Liver (tissue), 9 donors: ENCODE results near the gene SIPA1L3. TPM values are rescaled to one million over a fixed set of nuclear protein-coding genes. Genes with fewer than 3 reads are reported as not detected.

Experiments
- DNase-seq: peaks from one replicate; pipeline ENCODE4 v3.0.0-alpha.2; 2017; ENCODE audit warnings: low spot score
- H3K27ac ChIP-seq, 2 donors: one replicate each; pipeline ENCODE4 v1.7.0; 2013; ENCODE audit warnings: inconsistent platforms in 2 of 2, low read length in 2 of 2, control low read depth in 1 of 2, low read depth in 1 of 2, mild to moderate bottlenecking in 1 of 2
- H3K27me3 ChIP-seq, 4 donors: one replicate each; pipeline versions ENCODE4 v1.6.1 to v1.7.0; 2013; ENCODE audit warnings: low read length in 3 of 4, inconsistent platforms in 1 of 4, mild to moderate bottlenecking in 1 of 4, moderate library complexity in 1 of 4; ENCODE audit not compliant: control insufficient read depth in 4 of 4, insufficient read depth in 4 of 4
- H3K36me3 ChIP-seq, 4 donors: one replicate each; pipeline versions ENCODE4 v1.6.1 to v1.7.0; 2013; ENCODE audit warnings: low read length in 3 of 4, mild to moderate bottlenecking in 3 of 4, low read depth in 1 of 4, moderate library complexity in 1 of 4; ENCODE audit not compliant: control insufficient read depth in 4 of 4, insufficient read depth in 3 of 4
- H3K4me1 ChIP-seq, 4 donors: one replicate each; pipeline versions ENCODE4 v1.6.1 to v1.7.0; 2013; ENCODE audit warnings: low read length in 3 of 4, mild to moderate bottlenecking in 3 of 4, moderate library complexity in 1 of 4; ENCODE audit not compliant: control insufficient read depth in 4 of 4, insufficient read depth in 4 of 4
- H3K4me3 ChIP-seq, 3 donors: one replicate each; pipeline versions ENCODE4 v1.6.1 to v1.7.0; 2013; ENCODE audit warnings: low read length in 3 of 3, control low read depth in 1 of 3, low read depth in 1 of 3, mild to moderate bottlenecking in 1 of 3
- H3K9ac ChIP-seq, 2 donors: one replicate each; pipeline ENCODE4 v1.7.0; 2013; ENCODE audit warnings: low read length in 2 of 2, mild to moderate bottlenecking in 2 of 2, moderate library complexity in 2 of 2, control low read depth in 1 of 2, low read depth in 1 of 2
- H3K9me3 ChIP-seq, 4 donors: one replicate each; pipeline versions ENCODE4 v1.6.1 to v1.7.0; 2013; ENCODE audit warnings: low read length in 3 of 4; ENCODE audit not compliant: control insufficient read depth in 4 of 4
- EGR1 ChIP-seq, 2 donors: IDR thresholded peaks; 2 replicates each; pipeline ENCODE4 v1.6.1; 2016 to 2018; ENCODE audit warnings: antibody characterized with exemption in 2 of 2, low read depth in 2 of 2
- FOXA1 ChIP-seq: IDR thresholded peaks from 2 replicates; pipeline ENCODE4 v1.6.1; 2016; ENCODE audit warnings: antibody characterized with exemption
- FOXA2 ChIP-seq: IDR thresholded peaks from 2 replicates; pipeline ENCODE4 v1.6.1; 2016; ENCODE audit warnings: antibody characterized with exemption
- GABPA ChIP-seq, 2 donors: IDR thresholded peaks in 1 of 2; conservative IDR thresholded peaks in 1 of 2; 2 replicates each; pipeline ENCODE4 v1.6.1; 2016; ENCODE audit warnings: antibody characterized with exemption in 2 of 2, mild to moderate bottlenecking in 1 of 2, moderate library complexity in 1 of 2
- HNF4G ChIP-seq: IDR thresholded peaks from 2 replicates; pipeline ENCODE4 v1.6.1; 2016; ENCODE audit warnings: antibody characterized with exemption
- JUND ChIP-seq, 2 donors: IDR thresholded peaks; 2 replicates each; pipeline ENCODE4 v1.6.1; 2016; ENCODE audit warnings: antibody characterized with exemption in 2 of 2
- NR2F2 ChIP-seq: IDR thresholded peaks from 2 replicates; pipeline ENCODE4 v1.6.1; 2016; ENCODE audit warnings: antibody characterized with exemption
- RAD21 ChIP-seq, 2 donors: IDR thresholded peaks; 2 replicates each; pipeline ENCODE4 v1.6.1; 2016; ENCODE audit warnings: antibody characterized with exemption in 2 of 2, mild to moderate bottlenecking in 2 of 2
- RXRA ChIP-seq, 2 donors: IDR thresholded peaks; 2 replicates each; pipeline ENCODE4 v1.6.1; 2017 to 2018; ENCODE audit warnings: antibody characterized with exemption in 2 of 2, mild to moderate bottlenecking in 1 of 2
- SP1 ChIP-seq: IDR thresholded peaks from 2 replicates; pipeline ENCODE4 v1.6.1; 2018; ENCODE audit warnings: antibody characterized with exemption, mild to moderate bottlenecking
- TAF1 ChIP-seq: conservative IDR thresholded peaks from 2 replicates; pipeline ENCODE4 v1.6.1; 2016; ENCODE audit warnings: antibody characterized with exemption, mild to moderate bottlenecking
- WGBS: extraction: QIAGEN DNeasy Blood & Tissue Kit; methylation state at CpG from one replicate; pipeline ENCODE4 v1.1.7; 2013; 5-methylcytosine and 5-hydroxymethylcytosine counted together
- polyA plus RNA-seq, 2 donors: library from polyadenylated mRNA; stranded (reverse) in 1 of 2; unstranded in 1 of 2; fragments of 200-250 nt in 1 of 2; fragments of >200 nt in 1 of 2; fragmentation: Nextera tagmentation in 1 of 2; extraction: Ambion mirVana in 1 of 2; gene quantifications; one replicate each; pipeline versions ENCODE4 v1.2.1 to v1.2.3, GENCODE V29; 2013 to 2015
- total RNA-seq, 2 donors: library from RNA; depleted of rRNA; stranded (reverse); fragments of >200 nt; gene quantifications; one replicate each; pipeline ENCODE4 v1.2.3, GENCODE V29; 2014
- TF ChIP-seq, protein P1 (sequence below): fragments of 150-350 bp; IDR thresholded peaks from 2 replicates; pipeline ENCODE4 v1.5.1; 2017; ENCODE audit warnings: improper control_type of control experiment, low read depth, low read length; ENCODE audit not compliant: missing input control
- TF ChIP-seq, protein P2 (sequence below): IDR thresholded peaks from 2 replicates; pipeline ENCODE4 v1.6.1; 2016; ENCODE audit warnings: antibody characterized with exemption, mild to moderate bottlenecking
- TF ChIP-seq, protein P3 (sequence below): IDR thresholded peaks from 2 replicates; pipeline ENCODE4 v1.6.1; 2016; ENCODE audit warnings: antibody characterized with exemption
- donor health status: healthy.
- donor health status: healthy.
- donor health status: healthy.
- donor health status: healthy.
- donor health status: healthy.

SIPA1L3 gene
- total and polyA plus RNA-seq, 4 donors = 2.4 to 10.0 (median 4.4) TPM

DNA sequence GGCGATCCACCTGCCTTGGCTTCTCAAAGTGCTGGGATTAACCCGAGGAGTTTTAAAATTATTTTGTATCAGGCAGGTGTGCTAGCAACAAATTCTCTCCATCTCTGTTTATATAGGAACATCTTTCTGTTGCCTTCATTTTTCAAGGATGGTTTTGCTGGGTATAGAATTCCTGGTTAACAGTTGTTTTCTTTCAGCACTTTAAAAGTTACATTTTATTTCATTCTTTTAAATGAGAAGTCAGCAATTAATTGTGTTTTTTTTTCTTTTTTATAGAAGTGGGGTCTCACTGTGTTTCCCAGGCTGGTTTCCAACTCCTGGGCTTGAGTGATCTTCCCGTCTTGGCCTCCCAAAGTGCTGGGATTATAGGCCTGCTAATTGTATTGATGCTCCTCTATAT lies 273.1 kb downstream of the SIPA1L3 start (continued):
- TF ChIP-seq, protein P1, sequence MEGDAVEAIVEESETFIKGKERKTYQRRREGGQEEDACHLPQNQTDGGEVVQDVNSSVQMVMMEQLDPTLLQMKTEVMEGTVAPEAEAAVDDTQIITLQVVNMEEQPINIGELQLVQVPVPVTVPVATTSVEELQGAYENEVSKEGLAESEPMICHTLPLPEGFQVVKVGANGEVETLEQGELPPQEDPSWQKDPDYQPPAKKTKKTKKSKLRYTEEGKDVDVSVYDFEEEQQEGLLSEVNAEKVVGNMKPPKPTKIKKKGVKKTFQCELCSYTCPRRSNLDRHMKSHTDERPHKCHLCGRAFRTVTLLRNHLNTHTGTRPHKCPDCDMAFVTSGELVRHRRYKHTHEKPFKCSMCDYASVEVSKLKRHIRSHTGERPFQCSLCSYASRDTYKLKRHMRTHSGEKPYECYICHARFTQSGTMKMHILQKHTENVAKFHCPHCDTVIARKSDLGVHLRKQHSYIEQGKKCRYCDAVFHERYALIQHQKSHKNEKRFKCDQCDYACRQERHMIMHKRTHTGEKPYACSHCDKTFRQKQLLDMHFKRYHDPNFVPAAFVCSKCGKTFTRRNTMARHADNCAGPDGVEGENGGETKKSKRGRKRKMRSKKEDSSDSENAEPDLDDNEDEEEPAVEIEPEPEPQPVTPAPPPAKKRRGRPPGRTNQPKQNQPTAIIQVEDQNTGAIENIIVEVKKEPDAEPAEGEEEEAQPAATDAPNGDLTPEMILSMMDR = no peak
- TF ChIP-seq NR2F2 (no peak), FOXA1 (no peak), HNF4G (no peak), GABPA (IDR thresholded peaks at IDR 0.05 in 1 of 2, conservative IDR thresholded peaks at IDR 0.05 in 1 of 2) (no peak), EGR1 (IDR thresholded peaks at IDR 0.05; ENCODE audit: low read depth in 2 of 2) (no peak)

DNA sequence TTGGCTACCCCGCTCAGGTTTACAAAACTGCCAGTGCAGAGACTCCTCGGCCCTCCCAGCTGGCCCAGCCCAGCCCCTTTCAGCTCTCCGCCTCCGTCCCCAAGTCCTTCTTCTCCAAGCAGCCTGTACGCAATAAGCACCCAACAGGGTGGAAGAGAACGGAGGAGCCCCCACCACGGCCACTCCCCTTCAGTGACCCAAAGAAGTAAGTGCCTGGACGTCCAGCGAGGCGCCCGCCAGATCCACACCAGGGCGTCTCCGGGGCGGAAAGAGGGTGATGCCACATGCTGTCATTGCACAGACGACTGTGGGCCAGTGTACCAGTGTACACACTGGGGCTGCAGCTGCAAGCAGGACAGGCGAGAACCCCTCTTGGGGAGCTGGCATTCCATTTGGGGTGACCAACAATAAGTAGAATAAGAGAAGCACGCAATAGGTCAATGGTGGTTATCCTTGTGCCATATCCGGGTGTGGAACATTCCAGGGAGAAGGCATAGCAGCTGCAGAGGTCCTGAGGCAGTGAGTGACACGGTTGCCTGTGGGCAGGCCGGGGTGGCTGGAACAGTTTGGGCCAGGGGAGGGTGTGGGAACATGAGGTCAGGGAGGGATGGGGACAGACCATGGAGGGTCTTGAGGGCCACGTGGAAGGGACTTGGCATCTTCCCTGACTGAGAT lies 275.7 kb downstream of the SIPA1L3 start:
- Histone ChIP-seq H3K4me1 (no peaks in the 10 kb centered on the region), H3K27ac (no peak overlapping the region), H3K4me3 (no peak overlapping the region), H3K9ac (no peak overlapping the region), H3K27me3 (no peaks in the 10 kb centered on the region), H3K36me3 (peaks cover 1 to 14% (median 8%) of the 10 kb centered on the region in 4 donors), H3K9me3 (peaks cover 0 to 6% (median 2%) of the 10 kb centered on the region in 4 donors)
- TF ChIP-seq GABPA (IDR thresholded peaks at IDR 0.05 in 1 of 2, conservative IDR thresholded peaks at IDR 0.05 in 1 of 2) (no peak), EGR1 (IDR thresholded peaks at IDR 0.05; ENCODE audit: low read depth in 2 of 2) (no peak), HNF4G (no peak), TAF1 (no peak), FOXA2 (no peak), JUND (IDR thresholded peaks at IDR 0.05) (no peak), RXRA (IDR thresholded peaks at IDR 0.05) (no peak), SP1 (no peak)
- TF ChIP-seq, protein P2, sequence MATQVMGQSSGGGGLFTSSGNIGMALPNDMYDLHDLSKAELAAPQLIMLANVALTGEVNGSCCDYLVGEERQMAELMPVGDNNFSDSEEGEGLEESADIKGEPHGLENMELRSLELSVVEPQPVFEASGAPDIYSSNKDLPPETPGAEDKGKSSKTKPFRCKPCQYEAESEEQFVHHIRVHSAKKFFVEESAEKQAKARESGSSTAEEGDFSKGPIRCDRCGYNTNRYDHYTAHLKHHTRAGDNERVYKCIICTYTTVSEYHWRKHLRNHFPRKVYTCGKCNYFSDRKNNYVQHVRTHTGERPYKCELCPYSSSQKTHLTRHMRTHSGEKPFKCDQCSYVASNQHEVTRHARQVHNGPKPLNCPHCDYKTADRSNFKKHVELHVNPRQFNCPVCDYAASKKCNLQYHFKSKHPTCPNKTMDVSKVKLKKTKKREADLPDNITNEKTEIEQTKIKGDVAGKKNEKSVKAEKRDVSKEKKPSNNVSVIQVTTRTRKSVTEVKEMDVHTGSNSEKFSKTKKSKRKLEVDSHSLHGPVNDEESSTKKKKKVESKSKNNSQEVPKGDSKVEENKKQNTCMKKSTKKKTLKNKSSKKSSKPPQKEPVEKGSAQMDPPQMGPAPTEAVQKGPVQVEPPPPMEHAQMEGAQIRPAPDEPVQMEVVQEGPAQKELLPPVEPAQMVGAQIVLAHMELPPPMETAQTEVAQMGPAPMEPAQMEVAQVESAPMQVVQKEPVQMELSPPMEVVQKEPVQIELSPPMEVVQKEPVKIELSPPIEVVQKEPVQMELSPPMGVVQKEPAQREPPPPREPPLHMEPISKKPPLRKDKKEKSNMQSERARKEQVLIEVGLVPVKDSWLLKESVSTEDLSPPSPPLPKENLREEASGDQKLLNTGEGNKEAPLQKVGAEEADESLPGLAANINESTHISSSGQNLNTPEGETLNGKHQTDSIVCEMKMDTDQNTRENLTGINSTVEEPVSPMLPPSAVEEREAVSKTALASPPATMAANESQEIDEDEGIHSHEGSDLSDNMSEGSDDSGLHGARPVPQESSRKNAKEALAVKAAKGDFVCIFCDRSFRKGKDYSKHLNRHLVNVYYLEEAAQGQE = no peak
- DNase-seq = no peak
- WGBS = 92% methylated on average over 21 of the region's 21 CpGs

DNA sequence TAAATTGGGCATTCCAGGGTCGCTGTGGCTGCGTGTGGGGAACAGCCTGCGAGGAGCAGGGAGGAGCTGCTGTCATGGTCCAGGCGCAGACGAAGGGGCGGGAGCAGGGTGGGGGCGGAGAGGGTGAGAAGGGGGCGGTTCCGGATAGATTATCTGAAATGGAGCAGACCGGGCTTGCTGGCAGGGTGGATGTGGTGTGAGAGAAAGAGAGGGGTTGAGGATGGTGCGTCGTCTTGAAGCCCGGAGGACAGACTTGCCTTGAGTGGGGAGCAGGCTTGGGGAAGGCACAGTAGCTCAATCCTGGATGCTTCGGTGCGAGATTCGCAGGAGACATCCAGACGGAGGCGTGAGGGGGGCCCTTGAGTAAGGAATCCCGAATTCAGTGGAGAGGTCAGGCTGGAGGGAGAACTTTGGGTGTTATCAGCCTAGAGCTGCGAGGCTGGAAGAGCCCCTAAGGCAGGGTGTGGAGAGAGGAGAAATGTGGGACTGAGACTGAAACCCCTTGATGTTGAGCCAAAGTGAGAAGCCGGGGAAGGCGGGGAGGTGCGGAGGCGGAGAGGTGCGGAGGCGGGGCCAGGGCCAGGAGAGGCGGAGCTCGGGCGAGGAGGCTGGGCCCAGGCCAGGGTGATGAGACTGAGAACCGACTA lies 276.4 kb downstream of the SIPA1L3 start:
- Histone ChIP-seq H3K9ac (no peak overlapping the region), H3K9me3 (peaks cover 0 to 6% (median 2%) of the 10 kb centered on the region in 4 donors), H3K36me3 (peaks cover 1 to 14% (median 8%) of the 10 kb centered on the region in 4 donors), H3K4me3 (no peak overlapping the region), H3K4me1 (no peaks in the 10 kb centered on the region), H3K27ac (no peak overlapping the region), H3K27me3 (no peaks in the 10 kb centered on the region)
- peak; percentile 39 for DNase-seq
- WGBS = 83% methylated on average over 30 of the region's 30 CpGs
- TF ChIP-seq TAF1 (no peak), GABPA (IDR thresholded peaks at IDR 0.05 in 1 of 2, conservative IDR thresholded peaks at IDR 0.05 in 1 of 2) (no peak), NR2F2 (no peak), HNF4G (no peak), EGR1 (IDR thresholded peaks at IDR 0.05; ENCODE audit: low read depth in 2 of 2) (no peak), RAD21 (IDR thresholded peaks at IDR 0.05) (no peak)
- TF ChIP-seq, protein P3, sequence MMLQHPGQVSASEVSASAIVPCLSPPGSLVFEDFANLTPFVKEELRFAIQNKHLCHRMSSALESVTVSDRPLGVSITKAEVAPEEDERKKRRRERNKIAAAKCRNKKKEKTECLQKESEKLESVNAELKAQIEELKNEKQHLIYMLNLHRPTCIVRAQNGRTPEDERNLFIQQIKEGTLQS = no peak
